Ishikawa (cell line): ENCODE results near the gene METAP1.

Source experiments
- CEBPB ChIP-seq: IDR thresholded peaks from 2 replicates; pipeline ENCODE4 v1.6.1; 2012
- CREB1 ChIP-seq: IDR thresholded peaks from 2 replicates; pipeline ENCODE4 v1.6.1; 2012; ENCODE audit warnings: low read depth
- EGR1 ChIP-seq: IDR thresholded peaks from 2 replicates; pipeline ENCODE4 v1.6.1; 2012
- EP300 ChIP-seq: IDR thresholded peaks from 2 replicates; pipeline ENCODE4 v1.6.1; 2012; ENCODE audit warnings: borderline replicate concordance
- FOXM1 ChIP-seq: IDR thresholded peaks from 2 replicates; pipeline ENCODE4 v1.6.1; 2012; ENCODE audit warnings: low read depth, borderline replicate concordance
- MAX ChIP-seq: IDR thresholded peaks from 2 replicates; pipeline ENCODE4 v1.6.1; 2012
- NFIC ChIP-seq: IDR thresholded peaks from 2 replicates; pipeline ENCODE4 v1.6.1; 2012
- RAD21 ChIP-seq: IDR thresholded peaks from 2 replicates; pipeline ENCODE4 v1.6.1; 2012; ENCODE audit warnings: low read depth
- REST ChIP-seq: IDR thresholded peaks from 2 replicates; pipeline ENCODE4 v1.6.1; 2012; ENCODE audit warnings: low read depth, mild to moderate bottlenecking
- TAF1 ChIP-seq: IDR thresholded peaks from 2 replicates; pipeline ENCODE4 v1.6.1; 2012; ENCODE audit warnings: low read depth, mild to moderate bottlenecking
- TCF12 ChIP-seq: IDR thresholded peaks from 2 replicates; pipeline ENCODE4 v1.6.1; 2012; ENCODE audit warnings: low read depth
- TEAD4 ChIP-seq: IDR thresholded peaks from 2 replicates; pipeline ENCODE4 v1.6.1; 2012
- YY1 ChIP-seq: IDR thresholded peaks from 2 replicates; pipeline ENCODE4 v1.6.1; 2012; ENCODE audit warnings: low read depth
- ZBTB7A ChIP-seq: IDR thresholded peaks from 2 replicates; pipeline ENCODE4 v1.6.1; 2012; ENCODE audit warnings: low read depth
- TF ChIP-seq, protein P1 (sequence below): IDR thresholded peaks from 2 replicates; pipeline ENCODE4 v1.6.1; 2012

METAP1 gene

GRCh38 chr4:99103166-99103565 lies 107.6 kb downstream of the METAP1 start:
- TF ChIP-seq, protein P1, sequence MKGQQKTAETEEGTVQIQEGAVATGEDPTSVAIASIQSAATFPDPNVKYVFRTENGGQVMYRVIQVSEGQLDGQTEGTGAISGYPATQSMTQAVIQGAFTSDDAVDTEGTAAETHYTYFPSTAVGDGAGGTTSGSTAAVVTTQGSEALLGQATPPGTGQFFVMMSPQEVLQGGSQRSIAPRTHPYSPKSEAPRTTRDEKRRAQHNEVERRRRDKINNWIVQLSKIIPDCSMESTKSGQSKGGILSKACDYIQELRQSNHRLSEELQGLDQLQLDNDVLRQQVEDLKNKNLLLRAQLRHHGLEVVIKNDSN, result no peak
- no peak for TF ChIP-seq YY1
- TF ChIP-seq RAD21, result no peak
- TF ChIP-seq ZBTB7A, result no peak
- no peak for TF ChIP-seq FOXM1
- TF ChIP-seq CREB1, result no peak
- no peak for TF ChIP-seq TEAD4
- no peak for TF ChIP-seq EP300
- TF ChIP-seq CEBPB, result no peak
- TF ChIP-seq TCF12, result no peak
- no peak for TF ChIP-seq MAX
- TF ChIP-seq REST, result no peak
- no peak for TF ChIP-seq EGR1
- TF ChIP-seq NFIC, result no peak
- TF ChIP-seq TAF1, result no peak

GRCh38 chr4:99104153-99104552 lies 108.6 kb downstream of the METAP1 start:
- TF ChIP-seq ZBTB7A, result no peak
- TF ChIP-seq, protein P1, result no peak
- no peak for TF ChIP-seq YY1
- TF ChIP-seq EGR1, result no peak
